IMR-90 (cell line): Measurements from ENCODE around the gene TRIM28. TPM values are rescaled to one million over a fixed set of nuclear protein-coding genes. Genes with fewer than 3 reads are reported as not detected.

Experiments used
- ATAC-seq: fragments of 200-7000 bp; cut with Tn5 transposase; 2 replicates; pipeline ENCODE4 v1.9.1; 2020; ENCODE audit warnings: low read depth, mild to moderate bottlenecking, moderate library complexity
- BruUV-seq: library from RNA; stranded (reverse); fragments of 400-500 nt; replicated peaks from 2 replicates; lab custom pipeline; 2021; lab: Mats Ljungman, UMichigan
- CTCF ChIA-PET: fragments of 300-600 bp; formaldehyde crosslinking; extraction: SDS; loops from one replicate; lab custom pipeline; 2021; ENCODE audit warnings: antibody characterized with exemption; lab: Yijun Ruan, JAX
- POLR2A ChIA-PET: fragments of 300-600 bp; sonication (Branson Sonifier 250); formaldehyde crosslinking; loops from one replicate; lab custom pipeline; 2022; ENCODE audit warnings: antibody characterized with exemption; ENCODE audit not compliant: unreplicated experiment; lab: Charles Lee
- DNase-seq: peaks from one replicate; pipeline ENCODE4 v3.0.0; 2013
- H2AFZ ChIP-seq: replicated peaks from 2 replicates; pipeline ENCODE3; 2013; ENCODE audit warnings: low read length, mild to moderate bottlenecking; ENCODE audit not compliant: poor library complexity
- H2AK5ac ChIP-seq: 2 replicates; pipeline ENCODE4 v1.6.1; 2013; ENCODE audit warnings: low read depth, low read length, inconsistent platforms
- H2AK9ac ChIP-seq: replicated peaks from 2 replicates; pipeline ENCODE3; 2013; ENCODE audit warnings: mild to moderate bottlenecking, low read depth, low read length, moderate library complexity; ENCODE audit not compliant: poor library complexity
- H2BK120ac ChIP-seq: 2 replicates; pipeline ENCODE4 v1.6.1; 2013; ENCODE audit warnings: low read depth, low read length, inconsistent platforms
- H2BK15ac ChIP-seq: 3 replicates; pipeline ENCODE4 v1.6.1; 2013; ENCODE audit warnings: low read depth, low read length, inconsistent platforms
- H2BK20ac ChIP-seq: 2 replicates; pipeline ENCODE4 v1.6.1; 2013; ENCODE audit warnings: low read depth, mild to moderate bottlenecking, inconsistent platforms, low read length, moderate library complexity
- H2BK5ac ChIP-seq: 2 replicates; pipeline ENCODE4 v1.6.1; 2013; ENCODE audit warnings: mild to moderate bottlenecking, low read depth, low read length, inconsistent platforms; ENCODE audit not compliant: poor library complexity, severe bottlenecking
- H3K14ac ChIP-seq: replicated peaks from 2 replicates; pipeline ENCODE4 v1.6.1; 2013; ENCODE audit warnings: low read depth, low read length, inconsistent platforms
- H3K18ac ChIP-seq: 2 replicates; pipeline ENCODE4 v1.6.1; 2013; ENCODE audit warnings: low read depth, low read length, control low read depth
- H3K23ac ChIP-seq: 2 replicates; pipeline ENCODE4 v1.6.1; 2013; ENCODE audit warnings: low read depth, low read length, inconsistent platforms
- H3K27ac ChIP-seq: 2 replicates; pipeline ENCODE4 v1.5.1; 2013; ENCODE audit warnings: mild to moderate bottlenecking, control low read depth, low read length; ENCODE audit not compliant: insufficient read depth
- H3K27me3 ChIP-seq: 2 replicates; pipeline ENCODE4 v1.6.1; 2013; ENCODE audit warnings: low read length; ENCODE audit not compliant: control insufficient read depth, insufficient read depth
- H3K36me3 ChIP-seq: 2 replicates; pipeline ENCODE4 v1.6.1; 2013; ENCODE audit warnings: low read length, mixed read lengths; ENCODE audit not compliant: control insufficient read depth, insufficient read depth
- H3K4ac ChIP-seq: 2 replicates; pipeline ENCODE4 v1.6.1; 2013; ENCODE audit warnings: low read depth, low read length, inconsistent platforms
- H3K4me1 ChIP-seq: 2 replicates; pipeline ENCODE4 v1.6.1; 2013; ENCODE audit warnings: low read length, mixed read lengths; ENCODE audit not compliant: control insufficient read depth, insufficient read depth
- H3K4me2 ChIP-seq: 2 replicates; pipeline ENCODE4 v1.6.1; 2013; ENCODE audit warnings: low read depth, mild to moderate bottlenecking, control low read depth, low read length, moderate library complexity
- H3K4me3 ChIP-seq: 2 replicates; pipeline ENCODE4 v1.5.1; 2013; ENCODE audit warnings: low read depth, mild to moderate bottlenecking, control low read depth, low read length, moderate library complexity; ENCODE audit not compliant: insufficient read depth
- H3K56ac ChIP-seq: 2 replicates; pipeline ENCODE4 v1.6.1; 2013; ENCODE audit warnings: low read length, inconsistent platforms; ENCODE audit not compliant: insufficient read depth; ENCODE audit errors: extremely low read depth
- H3K79me1 ChIP-seq, 2 experiments: 2 replicates each; pipeline ENCODE4 v1.6.1; 2013; ENCODE audit warnings: low read length in 2 of 2, inconsistent platforms in 1 of 2, low read depth in 1 of 2
- H3K9ac ChIP-seq: 2 replicates; pipeline ENCODE4 v1.6.1; 2013; ENCODE audit warnings: low read depth, low read length, control low read depth
- H3K9me1 ChIP-seq: 2 replicates; pipeline ENCODE4 v1.6.1; 2013; ENCODE audit warnings: low read length, inconsistent platforms; ENCODE audit not compliant: insufficient read depth
- H3K9me3 ChIP-seq: 2 replicates; pipeline ENCODE4 v1.6.1; 2013; ENCODE audit warnings: low read length; ENCODE audit not compliant: control insufficient read depth, insufficient read depth
- H4K20me1 ChIP-seq: 2 replicates; pipeline ENCODE4 v1.6.1; 2013; ENCODE audit warnings: low read length, inconsistent platforms; ENCODE audit not compliant: insufficient read depth
- H4K5ac ChIP-seq: 2 replicates; pipeline ENCODE4 v1.6.1; 2013; ENCODE audit warnings: mild to moderate bottlenecking, low read depth, low read length, control low read depth
- H4K8ac ChIP-seq, 2 experiments: 2 replicates each; pipeline ENCODE4 v1.6.1; 2013; ENCODE audit warnings: low read depth in 2 of 2, low read length in 2 of 2, control low read depth in 1 of 2, inconsistent platforms in 1 of 2
- H4K91ac ChIP-seq: 2 replicates; pipeline ENCODE4 v1.6.1; 2013; ENCODE audit warnings: low read depth, low read length, inconsistent platforms; ENCODE audit not compliant: insufficient read depth
- CHD1 ChIP-seq: IDR thresholded peaks from 2 replicates; pipeline ENCODE4 v1.6.1; 2012; ENCODE audit warnings: low read depth, low read length, improper control_type of control experiment
- CTCF ChIP-seq: conservative IDR thresholded peaks from 2 replicates; pipeline ENCODE4 v1.5.1; 2012; ENCODE audit warnings: mild to moderate bottlenecking, low read depth, low read length, improper control_type of control experiment
- ELK1 ChIP-seq: fragments of 150-350 bp; IDR thresholded peaks from 2 replicates; pipeline ENCODE4 v1.6.1; 2016; ENCODE audit warnings: low read depth, mild to moderate bottlenecking, low read length, moderate library complexity, borderline replicate concordance
- FOS ChIP-seq: fragments of 150-350 bp; IDR thresholded peaks from 2 replicates; pipeline ENCODE4 v1.6.1; 2016; ENCODE audit warnings: low read depth, low read length
- MAFK ChIP-seq: IDR thresholded peaks from 2 replicates; pipeline ENCODE4 v1.6.1; 2012; ENCODE audit warnings: low read depth, low read length, improper control_type of control experiment
- MAZ ChIP-seq: IDR thresholded peaks from 2 replicates; pipeline ENCODE4 v1.6.1; 2012; ENCODE audit warnings: low read depth, mild to moderate bottlenecking, low read length, improper control_type of control experiment, moderate library complexity, borderline replicate concordance
- MXI1 ChIP-seq: IDR thresholded peaks from 2 replicates; pipeline ENCODE4 v1.6.1; 2012; ENCODE audit warnings: low read depth, mild to moderate bottlenecking, low read length, moderate library complexity, borderline replicate concordance
- POLR2A ChIP-seq: IDR thresholded peaks from 2 replicates; pipeline ENCODE4 v1.6.1; 2012; ENCODE audit warnings: mild to moderate bottlenecking, low read depth, low read length
- RFX5 ChIP-seq: IDR thresholded peaks from 2 replicates; pipeline ENCODE4 v1.8.0; 2012; ENCODE audit warnings: low read depth, mild to moderate bottlenecking, low read length, moderate library complexity
- SMC3 ChIP-seq: fragments of 150-350 bp; IDR thresholded peaks from 2 replicates; pipeline ENCODE4 v1.6.1; 2016; ENCODE audit warnings: low read depth, mild to moderate bottlenecking, antibody characterized with exemption, low read length, moderate library complexity
- USF2 ChIP-seq: fragments of 150-350 bp; IDR thresholded peaks from 2 replicates; pipeline ENCODE4 v1.6.1; 2017; ENCODE audit warnings: mild to moderate bottlenecking, antibody characterized with exemption, low read length, low read depth
- WGBS, 2 experiments: methylation state at CpG; one replicate each; pipeline versions ENCODE4 v1.1.5 to v1.1.7; 2013; ENCODE audit warnings: missing lambda C conversion rate in 2 of 2; ENCODE audit not compliant: insufficient read length in 1 of 2; ENCODE audit errors: extremely low coverage in 2 of 2; 5-methylcytosine and 5-hydroxymethylcytosine counted together
- dilution Hi-C: fragments of 300-500 bp; cut with HindIII; formaldehyde crosslinking; loops from one replicate; pipeline ENCODE4 v1.14.3; 2018; ENCODE audit warnings: low sequenced_read_pairs; ENCODE audit not compliant: unreplicated experiment
- in situ Hi-C: fragments of 300-500 bp; cut with MboI; formaldehyde crosslinking; loops from 3 replicates; pipeline ENCODE4 v1.14.3; 2019; ENCODE audit warnings: low sequenced_read_pairs, inconsistent platforms, mixed read lengths
- intact Hi-C: fragments of 100-400 bp; cut with micrococcal nuclease; formaldehyde crosslinking; loops from 2 replicates; pipeline ENCODE4 v1.10.0; 2022
- polyA plus RNA-seq, 3 experiments: library from polyadenylated mRNA; depleted of rRNA; stranded (reverse); fragments of >200 nt; gene quantifications; 2 replicates each; pipeline ENCODE4 v1.2.3, GENCODE V29; 2012; ENCODE audit warnings: low replicate concordance in 1 of 3
- total RNA-seq: library from RNA; depleted of rRNA; stranded (reverse); fragments of >200 nt; gene quantifications from 2 replicates; pipeline ENCODE4 v1.2.3, GENCODE V29; 2012

Gene TRIM28
- total and polyA plus RNA-seq, 2 of the 4 experiments (the other 2 are of a cell fraction), result 349 to 465 TPM

- H4K5ac ChIP-seq, result peak overlapping the region; percentile 68
These were observed 10.1 kb downstream of the TRIM28 start for GRCh38 chr19:58553799-58554493.

More at GRCh38 chr19:58553799-58554493, 10.1 kb downstream of the TRIM28 start:
- WGBS, 2 experiments, result 45% methylated on average over 5 of the region's 18 CpGs; no CpG with 5 or more reads in 1 of the 2 experiments
- Histone ChIP-seq H3K14ac (peak overlapping the region; percentile 97), H3K27ac (peak overlapping the region; percentile 80), H2BK15ac (no peak overlapping the region), H3K56ac (peak overlapping the region; percentile 35), H3K79me1 (peaks cover 23 to 67% of the 10 kb centered on the region in 2 experiments), H3K9me3 (no peaks in the 10 kb centered on the region), H3K4ac (peak overlapping the region; percentile 95), H3K18ac (no peak overlapping the region), H2AK9ac (peak overlapping the region; percentile 100), H4K91ac (peak overlapping the region; percentile 91), H4K8ac (peak overlapping the region; percentile 97 to 99), H3K4me3 (peak overlapping the region; percentile 55), H3K36me3 (peaks cover 50% of the 10 kb centered on the region), H3K4me1 (peaks cover 17% of the 10 kb centered on the region), H3K23ac (peak overlapping the region; percentile 86), H2BK20ac (no peak overlapping the region), H4K20me1 (peaks cover 41% of the 10 kb centered on the region), H2AK5ac (peak overlapping the region; percentile 96), H3K27me3 (no peaks in the 10 kb centered on the region), H2BK120ac (peak overlapping the region; percentile 8; the same call in 1 of the 2 replicates), H2BK5ac (peak overlapping the region; percentile 77), H3K9ac (peak overlapping the region; percentile 74), H3K9me1 (peaks cover 14% of the 10 kb centered on the region), H3K4me2 (peak overlapping the region; percentile 90), H2AFZ (peak overlapping the region; percentile 96)
- in situ Hi-C loops (no loop called here), dilution Hi-C loops (no loop called here), intact Hi-C loops (no loop called here)
- ATAC-seq, result no peak
- ChIA-PET CTCF (no interaction called here), POLR2A (no interaction called here)
- no peak for TF ChIP-seq FOS
- TF ChIP-seq ELK1, result no peak
- no peak for TF ChIP-seq MXI1
- TF ChIP-seq MAFK, result no peak
- TF ChIP-seq USF2, result no peak
- no peak; the same call in 1 of the 2 replicates for TF ChIP-seq POLR2A
- no peak for TF ChIP-seq RFX5
- TF ChIP-seq CTCF, result no peak
- TF ChIP-seq CHD1, result no peak
- no peak for TF ChIP-seq MAZ
- TF ChIP-seq SMC3, result no peak
- DNase-seq, result no peak
- no TSS peak for BruUV-seq
